Astrocyte (in vitro differentiated cells and primary cell): ENCODE results near the gene ADCY1. TPM values are rescaled to one million over a fixed set of nuclear protein-coding genes. Genes with fewer than 3 reads are reported as not detected.

Experiments used
- DNase-seq: peaks from one replicate; pipeline ENCODE4 v3.0.0-alpha.2; 2010; ENCODE audit warnings: low read depth
- FAIRE-seq: peaks from 2 replicates; lab custom pipeline; 2011; peaks lifted over from hg19 to GRCh38; lab: Jason Lieb, UNC
- H2AFZ ChIP-seq: 2 replicates; pipeline ENCODE4 v1.6.0; 2012; ENCODE audit warnings: low read depth, low read length, inconsistent platforms
- H3K27ac ChIP-seq: 2 replicates; pipeline ENCODE4 v1.5.1; 2011; ENCODE audit warnings: low read depth, low read length, inconsistent platforms
- H3K27me3 ChIP-seq: 2 replicates; pipeline ENCODE4 v1.6.0; 2011; ENCODE audit warnings: low read length, inconsistent platforms; ENCODE audit not compliant: insufficient read depth
- H3K36me3 ChIP-seq: 2 replicates; pipeline ENCODE4 v1.5.1; 2011; ENCODE audit warnings: low read length, inconsistent platforms; ENCODE audit not compliant: insufficient read depth
- H3K4me1 ChIP-seq: 2 replicates; pipeline ENCODE4 v1.5.1; 2011; ENCODE audit warnings: low read length, inconsistent platforms; ENCODE audit not compliant: insufficient read depth
- H3K4me2 ChIP-seq: 2 replicates; pipeline ENCODE4 v1.6.0; 2012; ENCODE audit warnings: low read length, inconsistent platforms
- H3K4me3 ChIP-seq: 2 replicates; pipeline ENCODE4 v1.5.1; 2011; ENCODE audit warnings: low read depth, mild to moderate bottlenecking, low read length, inconsistent platforms; ENCODE audit not compliant: insufficient read depth
- H3K79me2 ChIP-seq: 2 replicates; pipeline ENCODE4 v1.6.0; 2012; ENCODE audit warnings: mild to moderate bottlenecking, low read length, inconsistent platforms; ENCODE audit not compliant: insufficient read depth
- H3K9ac ChIP-seq: 2 replicates; pipeline ENCODE4 v1.6.0; 2012; ENCODE audit warnings: mild to moderate bottlenecking, low read length, inconsistent platforms
- H3K9me3 ChIP-seq: 2 replicates; pipeline ENCODE4 v1.5.1; 2012; ENCODE audit warnings: low read depth, mild to moderate bottlenecking, low read length, inconsistent platforms; ENCODE audit not compliant: insufficient read depth
- H4K20me1 ChIP-seq: 2 replicates; pipeline ENCODE4 v1.6.0; 2012; ENCODE audit warnings: low read length, inconsistent platforms; ENCODE audit not compliant: insufficient read depth
- H3K27ac Mint-ChIP-seq: one replicate; pipeline ENCODE4 v1.8.0; 2021; ENCODE audit warnings: mild to moderate bottlenecking, mixed read lengths; ENCODE audit not compliant: unreplicated experiment
- H3K27me3 Mint-ChIP-seq: one replicate; pipeline ENCODE4 v1.8.0; 2021; ENCODE audit warnings: low read depth, mixed read lengths; ENCODE audit not compliant: unreplicated experiment
- H3K36me3 Mint-ChIP-seq: one replicate; pipeline ENCODE4 v1.8.0; 2021; ENCODE audit warnings: low read depth, mixed read lengths; ENCODE audit not compliant: unreplicated experiment
- H3K4me1 Mint-ChIP-seq: one replicate; pipeline ENCODE4 v1.8.0; 2021; ENCODE audit warnings: low read depth, mixed read lengths; ENCODE audit not compliant: unreplicated experiment
- H3K4me3 Mint-ChIP-seq: one replicate; pipeline ENCODE4 v1.8.0; 2021; ENCODE audit warnings: mild to moderate bottlenecking, moderate library complexity, mixed read lengths; ENCODE audit not compliant: unreplicated experiment
- H3K9me3 Mint-ChIP-seq: one replicate; pipeline ENCODE4 v1.8.0; 2021; ENCODE audit warnings: mild to moderate bottlenecking, mixed read lengths; ENCODE audit not compliant: unreplicated experiment
- EZH2 ChIP-seq: IDR thresholded peaks from 2 replicates; pipeline ENCODE4 v1.6.1; 2012; ENCODE audit warnings: mild to moderate bottlenecking, low read length, inconsistent platforms; ENCODE audit not compliant: insufficient read depth
- total RNA-seq: library from RNA; stranded (reverse); gene quantifications from 2 replicates; pipeline ENCODE4 v1.2.1, GENCODE V29; 2021
- TF ChIP-seq, protein P1 (sequence below): IDR thresholded peaks from 2 replicates; pipeline ENCODE4 v1.5.1; 2011; ENCODE audit warnings: low read depth, mild to moderate bottlenecking, inconsistent platforms, low read length, moderate library complexity; ENCODE audit not compliant: insufficient read depth

Gene ADCY1
- total RNA-seq, 1 donor from 2014 or later, result 1.6 TPM

DNA sequence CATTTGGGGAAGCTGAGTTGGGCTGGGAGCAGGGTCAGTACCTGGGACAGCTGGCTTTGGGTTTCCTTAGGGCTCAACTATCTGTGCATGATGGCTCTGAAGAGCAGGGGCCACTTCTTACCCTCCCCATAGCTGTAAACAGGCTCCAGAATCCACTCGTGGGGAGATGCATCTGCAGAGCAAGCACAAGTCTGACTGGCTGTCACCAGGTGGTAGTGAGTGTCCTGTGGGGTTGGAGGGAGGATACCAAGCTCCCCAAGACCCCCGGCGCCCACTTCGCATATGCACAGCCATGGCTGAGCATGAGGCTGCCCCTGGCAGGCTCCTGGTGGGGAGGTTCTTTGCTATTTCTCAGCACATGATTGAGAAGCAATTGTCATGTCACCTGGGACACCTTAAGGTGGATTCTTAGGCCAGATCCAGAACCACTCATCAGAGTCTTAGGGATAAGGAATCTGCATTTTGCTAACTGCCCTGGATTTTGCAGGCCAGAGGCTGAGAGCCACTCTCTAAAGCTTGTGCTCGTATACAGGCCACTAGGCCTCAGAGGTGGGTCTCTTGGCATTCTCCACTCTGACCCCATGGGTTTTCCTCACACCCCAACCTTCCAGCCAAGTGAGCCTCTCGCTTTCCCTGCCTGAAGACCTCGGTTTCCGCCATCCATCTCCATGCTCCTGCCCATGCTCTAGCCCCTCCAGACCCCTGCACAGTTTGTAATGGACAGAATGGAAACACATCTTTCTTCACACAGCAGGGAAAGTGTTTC lies 53.7 kb downstream of the ADCY1 start:
- Mint-ChIP-seq H3K27me3 (peaks cover 16% of the 10 kb centered on the region), H3K27ac (no peak overlapping the region), H3K4me1 (no peaks in the 10 kb centered on the region), H3K36me3 (no peaks in the 10 kb centered on the region), H3K4me3 (no peak overlapping the region), H3K9me3 (peaks cover 4% of the 10 kb centered on the region)
- Histone ChIP-seq H3K27me3 (no peaks in the 10 kb centered on the region), H3K36me3 (no peaks in the 10 kb centered on the region), H4K20me1 (no peaks in the 10 kb centered on the region), H3K27ac (no peak overlapping the region), H3K9ac (no peak overlapping the region), H3K9me3 (no peaks in the 10 kb centered on the region), H3K4me3 (no peak overlapping the region), H3K4me2 (no peak overlapping the region), H2AFZ (no peak overlapping the region), H3K79me2 (no peaks in the 10 kb centered on the region), H3K4me1 (no peaks in the 10 kb centered on the region)
- no peak for FAIRE-seq
- TF ChIP-seq, protein P1, sequence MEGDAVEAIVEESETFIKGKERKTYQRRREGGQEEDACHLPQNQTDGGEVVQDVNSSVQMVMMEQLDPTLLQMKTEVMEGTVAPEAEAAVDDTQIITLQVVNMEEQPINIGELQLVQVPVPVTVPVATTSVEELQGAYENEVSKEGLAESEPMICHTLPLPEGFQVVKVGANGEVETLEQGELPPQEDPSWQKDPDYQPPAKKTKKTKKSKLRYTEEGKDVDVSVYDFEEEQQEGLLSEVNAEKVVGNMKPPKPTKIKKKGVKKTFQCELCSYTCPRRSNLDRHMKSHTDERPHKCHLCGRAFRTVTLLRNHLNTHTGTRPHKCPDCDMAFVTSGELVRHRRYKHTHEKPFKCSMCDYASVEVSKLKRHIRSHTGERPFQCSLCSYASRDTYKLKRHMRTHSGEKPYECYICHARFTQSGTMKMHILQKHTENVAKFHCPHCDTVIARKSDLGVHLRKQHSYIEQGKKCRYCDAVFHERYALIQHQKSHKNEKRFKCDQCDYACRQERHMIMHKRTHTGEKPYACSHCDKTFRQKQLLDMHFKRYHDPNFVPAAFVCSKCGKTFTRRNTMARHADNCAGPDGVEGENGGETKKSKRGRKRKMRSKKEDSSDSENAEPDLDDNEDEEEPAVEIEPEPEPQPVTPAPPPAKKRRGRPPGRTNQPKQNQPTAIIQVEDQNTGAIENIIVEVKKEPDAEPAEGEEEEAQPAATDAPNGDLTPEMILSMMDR, result no peak
- no peak for TF ChIP-seq EZH2
- DNase-seq, result no peak

DNA sequence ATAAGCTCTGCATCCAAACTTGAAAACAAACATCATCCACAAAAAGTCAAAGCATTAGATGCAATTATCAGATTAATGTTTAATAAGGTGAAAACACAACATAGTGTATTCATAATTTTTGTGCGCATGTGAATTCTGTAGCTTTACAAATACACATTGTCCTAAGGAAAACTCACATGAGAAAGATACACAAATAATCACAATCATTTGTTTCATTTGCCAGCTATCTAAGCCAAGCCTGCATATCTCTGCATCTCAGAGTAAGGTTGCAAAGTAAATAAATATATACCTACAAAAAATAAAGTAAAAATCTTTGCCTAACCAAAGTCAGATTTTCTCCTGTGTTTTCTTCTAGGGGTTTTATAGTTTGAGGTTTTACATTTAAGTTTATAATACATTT lies 57.4 kb downstream of the ADCY1 start:
- no peaks in the 10 kb centered on the region for H3K9me3 Mint-ChIP-seq
- peaks cover 2% of the 10 kb centered on the region for H3K27me3 Mint-ChIP-seq

More for the DNA sequence above, 57.4 kb downstream of the ADCY1 start:
- Histone ChIP-seq H3K36me3 (no peaks in the 10 kb centered on the region), H3K79me2 (no peaks in the 10 kb centered on the region), H3K4me2 (no peak overlapping the region), H3K27me3 (no peaks in the 10 kb centered on the region), H3K4me1 (no peaks in the 10 kb centered on the region), H4K20me1 (no peaks in the 10 kb centered on the region), H3K27ac (no peak overlapping the region), H2AFZ (no peak overlapping the region), H3K4me3 (no peak overlapping the region), H3K9ac (no peak overlapping the region), H3K9me3 (no peaks in the 10 kb centered on the region)
- no peak for DNase-seq
- no peaks in the 10 kb centered on the region for H3K36me3 Mint-ChIP-seq
- no peak overlapping the region for H3K4me3 Mint-ChIP-seq
- no peak for FAIRE-seq
- TF ChIP-seq, protein P1, result no peak
- no peak for TF ChIP-seq EZH2
- H3K4me1 Mint-ChIP-seq, result no peaks in the 10 kb centered on the region
- no peak overlapping the region for H3K27ac Mint-ChIP-seq
